H1 (cell line): ENCODE data around the gene MYLK. TPM values are rescaled to one million over a fixed set of nuclear protein-coding genes. Genes with fewer than 3 reads are reported as not detected.

Source experiments
- CTCF ChIA-PET: fragments of 300-600 bp; sonication (Branson Sonifier 250); formaldehyde crosslinking; loops from one replicate; lab custom pipeline; 2021; ENCODE audit not compliant: partially characterized antibody; lab: Charles Lee
- POLR2A ChIA-PET: fragments of 300-600 bp; sonication (Branson Sonifier 250); formaldehyde crosslinking; loops from one replicate; lab custom pipeline; 2021; ENCODE audit warnings: inconsistent platforms; ENCODE audit not compliant: partially characterized antibody; lab: Charles Lee
- DNase-seq, 2 experiments: peaks; one replicate each; pipeline versions ENCODE4 v3.0.0 to v3.0.0-alpha.2; 2010 to 2022; ENCODE audit warnings: low spot score in 2 of 2, low read depth in 1 of 2, mixed read lengths in 1 of 2
- FAIRE-seq: peaks from 2 replicates; lab custom pipeline; 2011; peaks lifted over from hg19 to GRCh38; lab: Jason Lieb, UNC
- H2AFZ ChIP-seq: 2 replicates; pipeline ENCODE4 v1.8.1; 2012; ENCODE audit warnings: low read length, inconsistent platforms
- H2AK5ac ChIP-seq: 2 replicates; pipeline ENCODE4 v1.6.1; 2013; ENCODE audit warnings: low read depth, low read length
- H2BK120ac ChIP-seq: replicated peaks from 2 replicates; pipeline ENCODE3; 2013; ENCODE audit warnings: low read depth, low read length, inconsistent platforms
- H2BK12ac ChIP-seq: 2 replicates; pipeline ENCODE4 v1.6.1; 2013; ENCODE audit warnings: low read depth, low read length
- H2BK15ac ChIP-seq: 2 replicates; pipeline ENCODE4 v1.6.1; 2013; ENCODE audit warnings: low read length
- H2BK20ac ChIP-seq: 2 replicates; pipeline ENCODE4 v1.6.1; 2013; ENCODE audit warnings: low read length
- H2BK5ac ChIP-seq: 2 replicates; pipeline ENCODE4 v1.6.1; 2013; ENCODE audit warnings: low read depth, low read length
- H3K14ac ChIP-seq: 2 replicates; pipeline ENCODE4 v1.6.1; 2013; ENCODE audit warnings: inconsistent platforms; ENCODE audit not compliant: insufficient read length
- H3K18ac ChIP-seq: 2 replicates; pipeline ENCODE4 v1.6.1; 2013; ENCODE audit warnings: low read length; ENCODE audit errors: extremely low read depth
- H3K23ac ChIP-seq: 2 replicates; pipeline ENCODE4 v1.6.1; 2013; ENCODE audit warnings: inconsistent platforms; ENCODE audit not compliant: insufficient read length
- H3K23me2 ChIP-seq: 2 replicates; pipeline ENCODE4 v1.6.1; 2013; ENCODE audit warnings: low read depth, low read length
- H3K27ac ChIP-seq: 2 replicates; pipeline ENCODE4 v1.6.1; 2011; ENCODE audit warnings: low read depth, low read length, inconsistent platforms
- H3K27me3 ChIP-seq, 4 experiments: replicated peaks in 1 of 4; 1 replicate in 1 of 4; 2 replicates in 3 of 4; pipeline versions ENCODE4 v1.6.1 to v1.8.1; 2011 to 2013; ENCODE audit warnings: low read length in 3 of 4, mild to moderate bottlenecking in 3 of 4, inconsistent platforms in 2 of 4, mixed read lengths in 2 of 4, moderate library complexity in 1 of 4; ENCODE audit not compliant: control insufficient read depth in 3 of 4, insufficient read depth in 3 of 4; ENCODE audit errors: extremely low read depth in 1 of 4
- H3K36me3 ChIP-seq, 4 experiments: 2 replicates each; pipeline versions ENCODE4 v1.6.1 to v1.8.1; 2011 to 2013; ENCODE audit warnings: mild to moderate bottlenecking in 4 of 4, low read length in 3 of 4, moderate library complexity in 2 of 4, control low read depth in 1 of 4, inconsistent platforms in 1 of 4; ENCODE audit not compliant: insufficient read depth in 4 of 4, control insufficient read depth in 2 of 4
- H3K4ac ChIP-seq: replicated peaks from 2 replicates; pipeline ENCODE3; 2013; ENCODE audit warnings: low read length, low read depth, mixed read lengths, inconsistent platforms; ENCODE audit not compliant: insufficient read length
- H3K4me1 ChIP-seq, 4 experiments: replicated peaks in 1 of 4; 1 replicate in 1 of 4; 2 replicates in 3 of 4; pipeline versions ENCODE4 v1.6.1 to v1.8.1; 2011 to 2013; ENCODE audit warnings: low read length in 3 of 4, inconsistent platforms in 2 of 4, mixed read lengths in 1 of 4; ENCODE audit not compliant: insufficient read depth in 4 of 4, control insufficient read depth in 3 of 4
- H3K4me2 ChIP-seq, 2 experiments: 2 replicates each; pipeline versions ENCODE4 v1.6.1 to v1.8.1; 2011 to 2013; ENCODE audit warnings: low read depth in 2 of 2, low read length in 2 of 2, control low read depth in 1 of 2, inconsistent platforms in 1 of 2, mild to moderate bottlenecking in 1 of 2; ENCODE audit not compliant: insufficient read depth in 1 of 2
- H3K4me3 ChIP-seq, 4 experiments: fragments of 200-600, 300-600 bp in 1 of 4; sonication (generic), shearing (Covaris generic), sonication (Bioruptor Twin) in 1 of 4; 2 replicates each; pipeline versions ENCODE4 v1.5.1 to v1.8.1; 2011 to 2016; ENCODE audit warnings: low read length in 4 of 4, low read depth in 3 of 4, control low read depth in 2 of 4, inconsistent platforms in 2 of 4, mild to moderate bottlenecking in 2 of 4, mixed read lengths in 1 of 4, moderate library complexity in 1 of 4; ENCODE audit not compliant: insufficient read depth in 2 of 4; ENCODE audit errors: extremely low read depth in 1 of 4
- H3K56ac ChIP-seq: replicated peaks from 2 replicates; pipeline ENCODE3; 2013; ENCODE audit warnings: low read depth, mild to moderate bottlenecking, mixed read lengths, low read length, inconsistent platforms; ENCODE audit not compliant: insufficient read length
- H3K79me1 ChIP-seq: 2 replicates; pipeline ENCODE4 v1.6.1; 2013; ENCODE audit warnings: low read depth, low read length, control low read depth
- H3K79me2 ChIP-seq, 2 experiments: 2 replicates each; pipeline versions ENCODE4 v1.6.1 to v1.8.1; 2012 to 2013; ENCODE audit warnings: low read length in 2 of 2, mild to moderate bottlenecking in 2 of 2, inconsistent platforms in 1 of 2; ENCODE audit not compliant: insufficient read depth in 2 of 2, control insufficient read depth in 1 of 2
- H3K9ac ChIP-seq, 4 experiments: replicated peaks in 1 of 4; 1 replicate in 1 of 4; 2 replicates in 3 of 4; pipeline versions ENCODE4 v1.6.1 to v1.8.1; 2011 to 2013; ENCODE audit warnings: low read depth in 3 of 4, low read length in 3 of 4, control low read depth in 2 of 4, mild to moderate bottlenecking in 2 of 4, moderate library complexity in 2 of 4, inconsistent platforms in 1 of 4; ENCODE audit errors: extremely low read depth in 1 of 4
- H3K9me3 ChIP-seq, 2 experiments: 2 replicates each; pipeline versions ENCODE4 v1.6.1 to v1.8.1; 2012 to 2013; ENCODE audit warnings: mild to moderate bottlenecking in 2 of 2, moderate library complexity in 2 of 2, control low read depth in 1 of 2, inconsistent platforms in 1 of 2, low read depth in 1 of 2, low read length in 1 of 2, mixed read lengths in 1 of 2; ENCODE audit not compliant: insufficient read depth in 2 of 2
- H4K20me1 ChIP-seq, 2 experiments: replicated peaks in 1 of 2; 2 replicates each; pipeline versions ENCODE3 to v1.8.1; 2011 to 2013; ENCODE audit warnings: inconsistent platforms in 2 of 2, low read length in 2 of 2, mild to moderate bottlenecking in 1 of 2; ENCODE audit not compliant: insufficient read depth in 2 of 2, control insufficient read depth in 1 of 2
- H4K5ac ChIP-seq: 2 replicates; pipeline ENCODE4 v1.6.1; 2013; ENCODE audit warnings: low read length, low read depth, mixed read lengths, inconsistent platforms; ENCODE audit not compliant: insufficient read length
- H4K8ac ChIP-seq: 2 replicates; pipeline ENCODE4 v1.8.0; 2013; ENCODE audit warnings: mild to moderate bottlenecking, moderate library complexity, low read length, inconsistent platforms; ENCODE audit not compliant: insufficient read depth; ENCODE audit errors: extremely low read depth
- H4K91ac ChIP-seq: replicated peaks from 2 replicates; pipeline ENCODE3; 2013; ENCODE audit warnings: low read length, mixed read lengths, inconsistent platforms; ENCODE audit not compliant: insufficient read length
- CBX5 ChIP-seq: fragments of 300-800, 300-1000 bp; sonication (generic); IDR thresholded peaks from 2 replicates; pipeline ENCODE4 v1.7.1; 2016; ENCODE audit warnings: antibody characterized with exemption, low read length, low read depth
- CHD2 ChIP-seq: IDR thresholded peaks from 2 replicates; pipeline ENCODE4 v1.6.1; 2012; ENCODE audit warnings: low read length, improper control_type of control experiment
- EZH2 ChIP-seq: fragments of 200-600 bp; sonication (generic); IDR thresholded peaks from 2 replicates; pipeline ENCODE4 v1.7.1; 2012; ENCODE audit warnings: low read depth, mild to moderate bottlenecking, moderate library complexity, low read length, inconsistent platforms; ENCODE audit not compliant: severe bottlenecking
- JUN ChIP-seq: IDR thresholded peaks from 2 replicates; pipeline ENCODE4 v1.6.1; 2011; ENCODE audit warnings: low read depth, mild to moderate bottlenecking, improper control_type of control experiment, low read length
- PHF8 ChIP-seq: fragments of 200-600 bp; sonication (generic); conservative IDR thresholded peaks from 2 replicates; pipeline ENCODE4 v1.7.1; 2012; ENCODE audit warnings: low read depth, mild to moderate bottlenecking, inconsistent platforms, low read length, moderate library complexity
- POLR2A ChIP-seq, 2 experiments: IDR thresholded peaks; 1 replicate in 1 of 2; 2 replicates in 1 of 2; pipeline ENCODE4 v1.6.1; 2011; ENCODE audit warnings: low read depth in 2 of 2, low read length in 2 of 2, mild to moderate bottlenecking in 2 of 2; ENCODE audit errors: control extremely low read depth in 1 of 2
- RAD21 ChIP-seq, 2 experiments: IDR thresholded peaks in 1 of 2; conservative IDR thresholded peaks in 1 of 2; 2 replicates each; pipeline ENCODE4 v1.6.1; 2011; ENCODE audit warnings: low read depth in 2 of 2, low read length in 2 of 2, improper control_type of control experiment in 1 of 2, inconsistent platforms in 1 of 2, mild to moderate bottlenecking in 1 of 2, moderate library complexity in 1 of 2
- RNF2 ChIP-seq: fragments of 200-900, 300-1000 bp; sonication (generic); IDR thresholded peaks from 2 replicates; pipeline ENCODE4 v1.7.1; 2016; ENCODE audit warnings: borderline replicate concordance, low read depth, mild to moderate bottlenecking, antibody characterized with exemption, low read length; ENCODE audit not compliant: poor library complexity, severe bottlenecking; ENCODE audit errors: missing control alignments
- SRF ChIP-seq: IDR thresholded peaks from 2 replicates; pipeline ENCODE4 v1.6.1; 2011; ENCODE audit warnings: mild to moderate bottlenecking, low read depth, low read length, moderate library complexity
- SUZ12 ChIP-seq: fragments of 200-600 bp; sonication (generic); IDR thresholded peaks from 2 replicates; pipeline ENCODE4 v1.6.1; 2012; ENCODE audit warnings: mild to moderate bottlenecking, inconsistent platforms, low read length, moderate library complexity, mixed read lengths
- TAF1 ChIP-seq: IDR thresholded peaks from 2 replicates; pipeline ENCODE4 v1.6.1; 2011; ENCODE audit warnings: mild to moderate bottlenecking, low read depth, low read length
- TEAD4 ChIP-seq: IDR thresholded peaks from 2 replicates; pipeline ENCODE4 v1.6.1; 2012; ENCODE audit warnings: low read depth, low read length, inconsistent platforms, mixed read lengths
- USF2 ChIP-seq: IDR thresholded peaks from 2 replicates; pipeline ENCODE4 v1.6.1; 2011; ENCODE audit warnings: low read length, improper control_type of control experiment
- WGBS, 2 experiments: shearing (Covaris generic) in 1 of 2; methylation state at CpG; one replicate each; pipeline versions ENCODE4 v1.1.6 to v1.1.7; 2013 to 2015; ENCODE audit warnings: low lambda C conversion rate in 2 of 2, mixed read lengths in 2 of 2, inconsistent platforms in 1 of 2, low coverage in 1 of 2, missing lambda C conversion rate in 1 of 2; ENCODE audit not compliant: insufficient replicate concordance in 2 of 2, insufficient coverage in 1 of 2, insufficient read length in 1 of 2; ENCODE audit errors: extremely low coverage in 1 of 2, missing lambda C conversion rate in 1 of 2; 5-methylcytosine and 5-hydroxymethylcytosine counted together
- polyA plus RNA-seq, 7 experiments: library from polyadenylated mRNA; depleted of rRNA in 3 of 7; stranded (reverse) in 5 of 7; unstranded in 2 of 7; fragments of >200 nt in 5 of 7; fragments of 200-250 nt in 2 of 7; gene quantifications; 1 replicate in 5 of 7; 2 replicates in 1 of 7; 4 replicates in 1 of 7; pipeline versions ENCODE4 v1.2.1 to v1.2.3, GENCODE V29; 2011 to 2013; ENCODE audit warnings: missing spikeins in 2 of 7, mixed read lengths in 2 of 7
- total RNA-seq: library from RNA; stranded (reverse); fragmentation: NEBNext Ultra II Directional; extraction: Animal tissue kit (Norgen Biotek cat#: 25700); gene quantifications from 2 replicates; pipeline ENCODE4 v1.2.1, GENCODE V29; 2021

Gene MYLK
- total and polyA plus RNA-seq, 2 of the 8 experiments (the other 6 are each of a cell fraction or from before 2014, with no cell fraction given) = 11.6 to 21.3 TPM

GRCh38 chr3:123692671-123693070, 191.5 kb downstream of the MYLK start:
- no peaks in the 10 kb centered on the region; a peak in 1 of 7 replicates for H3K27me3 ChIP-seq
- H3K4me1 ChIP-seq = peaks cover 0 to 7% (median 2%) of the 10 kb centered on the region in 4 experiments; a peak in 3 of 7 replicates
- TF ChIP-seq JUN = no peak
- TF ChIP-seq CHD2 = no peak
- no peak for TF ChIP-seq POLR2A (IDR thresholded peaks at IDR 0.05; ENCODE audit: control extremely low read depth in 1 of 2, low read depth in 2 of 2, low read length in 2 of 2)
- TF ChIP-seq RAD21 (IDR thresholded peaks at IDR 0.05 in 1 of 2, conservative IDR thresholded peaks at IDR 0.05 in 1 of 2; ENCODE audit: low read depth in 2 of 2, low read length in 2 of 2) = no peak
- TF ChIP-seq SUZ12 = no peak
- TF ChIP-seq RNF2 = no peak
- TF ChIP-seq PHF8 = no peak
- no peak for TF ChIP-seq USF2
- no peak for TF ChIP-seq TEAD4
- TF ChIP-seq CBX5 = no peak
- TF ChIP-seq EZH2 = no peak
- no peak for TF ChIP-seq TAF1
- no peak for TF ChIP-seq SRF

More at GRCh38 chr3:123692671-123693070, 191.5 kb downstream of the MYLK start:
- H3K56ac ChIP-seq = no peak overlapping the region
- no peak overlapping the region for H4K91ac ChIP-seq
- POLR2A ChIA-PET = interaction anchor here (1.2 kb wide), 1 partner anchor 9 kb away, joined by 4 read pairs; no protein-coding TSS in a partner anchor
- no peak overlapping the region for H3K4me2 ChIP-seq
- H3K18ac ChIP-seq = no peak overlapping the region
- H3K4ac ChIP-seq = no peak overlapping the region
- DNase-seq (no peak), FAIRE-seq (no peak)
- H3K36me3 ChIP-seq = peaks cover 0 to 3% (median 0%) of the 10 kb centered on the region in 4 experiments; a peak in 1 of 8 replicates
- no peak overlapping the region for H3K23ac ChIP-seq
- no peaks in the 10 kb centered on the region for H4K20me1 ChIP-seq
- no peak overlapping the region for H3K27ac ChIP-seq
- no peak overlapping the region for H2BK15ac ChIP-seq
- 90% methylated on average over 13 of the region's 13 CpGs; no CpG with 5 or more reads in 1 of the 2 experiments for WGBS, 2 experiments
- no peak overlapping the region for H2BK12ac ChIP-seq
- H3K9ac ChIP-seq = no peak overlapping the region
- H2BK5ac ChIP-seq = no peak overlapping the region
- no peaks in the 10 kb centered on the region; the same call in 1 of the 2 replicates for H3K79me1 ChIP-seq
- CTCF ChIA-PET = interaction anchor here (1.2 to 51.6 kb wide), 5 partner anchors 9 to 40 kb away, joined by 3 to 1463 read pairs (median 6); no protein-coding TSS in a partner anchor
- H2BK20ac ChIP-seq = no peak overlapping the region
- H4K8ac ChIP-seq = no peak overlapping the region
- no peaks in the 10 kb centered on the region for H3K9me3 ChIP-seq
- no peaks in the 10 kb centered on the region for H3K79me2 ChIP-seq
- H2BK120ac ChIP-seq = no peak overlapping the region
- no peaks in the 10 kb centered on the region for H3K23me2 ChIP-seq
- no peak overlapping the region for H2AFZ ChIP-seq
- no peak overlapping the region for H4K5ac ChIP-seq
- no peak overlapping the region for H2AK5ac ChIP-seq
- H3K14ac ChIP-seq = no peak overlapping the region
- H3K4me3 ChIP-seq = no peak overlapping the region
